K562 (cell line): Measurements from ENCODE around the gene TSPAN15. TPM values are rescaled to one million over a fixed set of nuclear protein-coding genes. Genes with fewer than 3 reads are reported as not detected.

ENCODE experiments used
- ATAC-seq: fragments of 200-7000 bp; cut with Tn5 transposase; 3 replicates; pipeline ENCODE4 v1.9.1; 2020; ENCODE audit warnings: moderate library complexity
- BruUV-seq: library from RNA; stranded (reverse); fragments of 400-500 nt; replicated peaks from 2 replicates; lab custom pipeline; 2021; lab: Mats Ljungman, UMichigan
- CTCF ChIA-PET: fragments of 300-600 bp; formaldehyde crosslinking; extraction: SDS; loops from one replicate; lab custom pipeline; 2021; ENCODE audit warnings: low intra/inter-chr PET ratio; lab: Yijun Ruan, JAX
- POLR2A ChIA-PET: fragments of 300-600, 350-650 bp; sonication (Branson Sonifier 250); formaldehyde crosslinking; extraction: SDS; loops from one replicate; lab custom pipeline; 2021; ENCODE audit warnings: antibody characterized with exemption, inconsistent platforms; lab: Yijun Ruan, JAX
- DNase-seq, 4 experiments: peaks; one replicate each; pipeline versions ENCODE4 v3.0.0 to v3.0.0-alpha.2; 2011 to 2018; ENCODE audit warnings: low spot score in 3 of 4, mixed read lengths in 3 of 4; ENCODE audit errors: extremely low read depth in 1 of 4
- FAIRE-seq: peaks from 2 replicates; lab custom pipeline; 2011; peaks lifted over from hg19 to GRCh38; lab: Jason Lieb, UNC
- H2AFZ ChIP-seq: 2 replicates; pipeline ENCODE4 v1.6.0; 2011; ENCODE audit warnings: low read depth, low read length, control low read depth, inconsistent platforms
- H3K27ac ChIP-seq: fragments of 200-600 bp; 3 replicates; pipeline ENCODE4 v1.8.0; 2011; ENCODE audit warnings: low read depth, mild to moderate bottlenecking, control low read depth, inconsistent platforms, low read length, moderate library complexity, mixed read lengths; ENCODE audit errors: extremely low read depth
- H3K27me3 ChIP-seq, 2 experiments: fragments of 300-600 bp in 1 of 2; 2 replicates in 1 of 2; 3 replicates in 1 of 2; pipeline versions ENCODE4 v1.6.0 to v1.8.0; 2011; ENCODE audit warnings: inconsistent platforms in 2 of 2, low read length in 2 of 2, mild to moderate bottlenecking in 1 of 2, mixed read lengths in 1 of 2, moderate library complexity in 1 of 2; ENCODE audit not compliant: control insufficient read depth in 2 of 2, insufficient read depth in 2 of 2
- H3K36me3 ChIP-seq: fragments of 300-600 bp; 3 replicates; pipeline ENCODE4 v1.8.0; 2011; ENCODE audit warnings: mild to moderate bottlenecking, low read length, inconsistent platforms; ENCODE audit not compliant: control insufficient read depth, insufficient read depth
- H3K4me1 ChIP-seq, 2 experiments: fragments of 200-600 bp in 1 of 2; replicated peaks in 1 of 2; 2 replicates in 1 of 2; 3 replicates in 1 of 2; pipeline versions ENCODE4 v1.5.1 to v1.8.0; 2011; ENCODE audit warnings: inconsistent platforms in 2 of 2, low read length in 2 of 2, mild to moderate bottlenecking in 1 of 2, mixed read lengths in 1 of 2, moderate library complexity in 1 of 2; ENCODE audit not compliant: control insufficient read depth in 2 of 2, insufficient read depth in 2 of 2
- H3K4me2 ChIP-seq: 2 replicates; pipeline ENCODE4 v1.6.1; 2011; ENCODE audit warnings: low read length, control low read depth, inconsistent platforms, mixed read lengths; ENCODE audit not compliant: insufficient read depth
- H3K4me3 ChIP-seq: fragments of 200-600 bp; sonication (generic), shearing (Covaris generic); 2 replicates; pipeline ENCODE4 v1.5.1; 2016; ENCODE audit warnings: control low read depth, inconsistent platforms
- H3K79me2 ChIP-seq: fragments of 200-600 bp; 3 replicates; pipeline ENCODE4 v1.8.0; 2011; ENCODE audit warnings: low read length, inconsistent platforms; ENCODE audit not compliant: control insufficient read depth, insufficient read depth
- H3K9ac ChIP-seq, 2 experiments: 2 replicates each; pipeline versions ENCODE4 v1.6.0 to v1.6.1; 2011; ENCODE audit warnings: low read depth in 2 of 2, low read length in 2 of 2, control low read depth in 1 of 2, inconsistent platforms in 1 of 2, mild to moderate bottlenecking in 1 of 2, mixed read lengths in 1 of 2; ENCODE audit not compliant: insufficient read depth in 1 of 2
- H3K9me1 ChIP-seq: one replicate; pipeline ENCODE4 v1.6.0; 2011; ENCODE audit warnings: inconsistent platforms, mild to moderate bottlenecking, low read length, moderate library complexity; ENCODE audit not compliant: control insufficient read depth, insufficient read depth
- H3K9me3 ChIP-seq: replicated peaks from 2 replicates; pipeline ENCODE4 v1.5.1; 2011; ENCODE audit warnings: low read depth, low read length, inconsistent platforms; ENCODE audit not compliant: control insufficient read depth, insufficient read depth
- H4K20me1 ChIP-seq: replicated peaks from 2 replicates; pipeline ENCODE4 v1.6.1; 2011; ENCODE audit warnings: low read length, inconsistent platforms, mixed read lengths; ENCODE audit not compliant: control insufficient read depth, insufficient read depth
- CBX8 ChIP-seq: fragments of 200-600 bp; sonication (generic); IDR thresholded peaks from 2 replicates; pipeline ENCODE4 v1.6.1; 2012; ENCODE audit warnings: borderline replicate concordance, mixed run types, low read depth, mild to moderate bottlenecking, moderate library complexity, mixed read lengths, low read length, control low read depth, inconsistent platforms; ENCODE audit not compliant: poor library complexity, severe bottlenecking; ENCODE audit errors: extremely low read depth
- CTCF ChIP-seq, 3 experiments: IDR thresholded peaks in 2 of 3; conservative IDR thresholded peaks in 1 of 3; 2 replicates each; pipeline ENCODE4 v1.5.1; 2011 to 2012; ENCODE audit warnings: low read length in 3 of 3, mild to moderate bottlenecking in 3 of 3, control low read depth in 2 of 3, improper control_type of control experiment in 1 of 3, inconsistent platforms in 1 of 3, low read depth in 1 of 3, mixed read lengths in 1 of 3, moderate library complexity in 1 of 3; ENCODE audit not compliant: insufficient read depth in 2 of 3
- ELF1 ChIP-seq: fragments of 200-800 bp; sonication (Bioruptor generic); IDR thresholded peaks from 2 replicates; pipeline ENCODE4 v1.6.1; 2016; ENCODE audit warnings: missing genetic modification characterization, missing compliant biosample characterization
- KLF16 ChIP-seq: IDR thresholded peaks from 2 replicates; pipeline ENCODE4 v1.6.1; 2016; ENCODE audit warnings: antibody characterized with exemption
- RUNX1 ChIP-seq: sonication (generic); IDR thresholded peaks from 2 replicates; pipeline ENCODE4 v1.6.1; 2016; ENCODE audit warnings: antibody characterized with exemption, low read depth
- TFAM ChIP-seq: fragments of 250-450 bp; sonication (Bioruptor Pico); conservative IDR thresholded peaks from 2 replicates; pipeline ENCODE4 v1.5.0; 2021; ENCODE audit warnings: mild to moderate bottlenecking, moderate library complexity
- ZBED1 ChIP-seq: IDR thresholded peaks from 2 replicates; pipeline ENCODE4 v1.6.1; 2014
- ZC3H4 ChIP-seq: sonication (generic); formaldehyde crosslinking; IDR thresholded peaks from 2 replicates; pipeline ENCODE4 v1.9.0; 2021; ENCODE audit warnings: missing genetic modification reagents, borderline replicate concordance
- ZFP1 ChIP-seq: fragments of 450-650 bp; formaldehyde crosslinking; IDR thresholded peaks from 2 replicates; pipeline ENCODE4 v1.4.0; 2020; ENCODE audit warnings: mild to moderate bottlenecking, mixed read lengths
- ZNF668 ChIP-seq: fragments of 250-450 bp; sonication (Bioruptor Pico); IDR thresholded peaks from 2 replicates; pipeline ENCODE4 v1.8.0; 2022; ENCODE audit warnings: mild to moderate bottlenecking, inconsistent platforms
- WGBS: fragments of 100-300 bp; shearing (Covaris generic); methylation state at CpG from one replicate; pipeline ENCODE4 v1.1.6; 2016; ENCODE audit warnings: low coverage, mixed read lengths; ENCODE audit not compliant: insufficient coverage; ENCODE audit errors: missing lambda C conversion rate; 5-methylcytosine and 5-hydroxymethylcytosine counted together
- in situ Hi-C: fragments of 300-500 bp; cut with MboI; formaldehyde crosslinking; loops from 4 replicates; pipeline ENCODE4 v1.15.0; 2018; ENCODE audit warnings: inconsistent platforms, mixed read lengths
- intact Hi-C: fragments of 100-400 bp; cut with micrococcal nuclease; formaldehyde crosslinking; loops from 2 replicates; pipeline ENCODE4 v1.14.2; 2022
- polyA plus RNA-seq, 8 experiments: library from polyadenylated mRNA; depleted of rRNA in 4 of 8; stranded (reverse) in 5 of 8; unstranded in 3 of 8; fragments of >200 nt; fragmentation: Nextera tagmentation in 2 of 8; fragmentation: Illumina TruSeq in 1 of 8; extraction: Ambion mirVana in 2 of 8; extraction: Trizol in 1 of 8; gene quantifications; 2 replicates each; pipeline versions ENCODE4 v1.2.1 to v1.2.3, GENCODE V29; 2011 to 2014; ENCODE audit warnings: inconsistent platforms in 1 of 8, missing spikeins in 1 of 8
- total RNA-seq, 7 experiments: library from RNA; depleted of rRNA in 6 of 7; stranded (reverse); fragments of >200 nt in 6 of 7; fragmentation: Illumina TruSeq in 2 of 7; extraction: Trizol in 2 of 7; gene quantifications; 2 replicates each; pipeline versions ENCODE4 v1.2.1 to v1.2.3, GENCODE V29; 2011 to 2021; ENCODE audit warnings: low replicate concordance in 1 of 7
- TF ChIP-seq, protein P1 (sequence below): sonication (generic); formaldehyde crosslinking; IDR thresholded peaks from 2 replicates; pipeline ENCODE4 v1.8.1; 2023; ENCODE audit warnings: mild to moderate bottlenecking, missing genetic modification reagents
- TF ChIP-seq, protein P2 (sequence below): fragments of 200-800 bp; sonication (Bioruptor generic); IDR thresholded peaks from 2 replicates; pipeline ENCODE4 v1.6.1; 2016; ENCODE audit warnings: missing genetic modification characterization, missing compliant biosample characterization

TSPAN15 gene
- total and polyA plus RNA-seq, 9 of the 15 experiments (the other 6 are each of a cell fraction or from before 2014, with no cell fraction given): 0.33 to 1.0 (median 0.45) TPM; not detected in 2

DNA sequence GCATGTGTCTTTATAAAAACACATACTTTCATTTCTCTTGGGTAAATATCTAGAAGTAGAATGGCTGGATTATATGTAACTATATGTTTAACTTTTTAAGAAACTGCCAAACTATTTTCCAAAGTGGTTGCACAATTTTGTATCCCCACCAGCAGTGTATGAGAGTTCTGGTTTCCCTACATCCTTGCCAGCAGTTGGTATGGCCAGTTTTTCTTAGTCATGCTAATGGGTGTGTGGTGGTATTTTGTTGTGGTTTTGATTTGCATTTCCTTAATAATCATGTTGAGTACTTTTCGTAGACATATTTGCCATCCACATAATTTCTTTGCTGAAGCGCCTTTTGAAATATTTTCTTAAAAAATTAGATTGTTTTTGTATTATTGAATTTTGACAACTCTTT, 61.6 kb downstream of the TSPAN15 start:
- 2% methylated on average over 2 of the region's 2 CpGs for WGBS

More for the DNA sequence above, 61.6 kb downstream of the TSPAN15 start:
- no peak overlapping the region for H3K27ac ChIP-seq
- H3K79me2 ChIP-seq: no peaks in the 10 kb centered on the region
- peaks cover 0 to 25% of the 10 kb centered on the region in 2 experiments; a peak in 4 of 5 replicates for H3K27me3 ChIP-seq
- peaks cover 14% of the 10 kb centered on the region for H4K20me1 ChIP-seq
- H3K9ac ChIP-seq: no peak overlapping the region
- FAIRE-seq (no peak), ATAC-seq (no peak), DNase-seq (no peak)
- POLR2A ChIA-PET: interaction anchor here (0.5 to 0.9 kb wide), 2 partner anchors 8 to 122 kb away, joined by 3 read pairs; no protein-coding TSS in a partner anchor
- no peak overlapping the region for H2AFZ ChIP-seq
- H3K4me3 ChIP-seq: no peak overlapping the region
- H3K9me3 ChIP-seq: no peaks in the 10 kb centered on the region
- intact Hi-C loops: loop anchor here (10.0 kb wide), 1 partner anchor 272 kb away; no protein-coding TSS in a partner anchor
- no TSS peak for BruUV-seq
- no peaks in the 10 kb centered on the region for H3K36me3 ChIP-seq
- in situ Hi-C loops: no loop called here
- TF ChIP-seq ELF1 (no peak), RUNX1 (no peak), CTCF (IDR thresholded peaks at IDR 0.05 in 2 of 3, conservative IDR thresholded peaks at IDR 0.05 in 1 of 3; ENCODE audit: insufficient read depth in 2 of 3, low read depth in 1 of 3, low read length in 3 of 3) (no peak), ZFP1 (CRISPR knock-in tag) (no peak), KLF16 (no peak), CBX8 (no peak), ZC3H4 (CRISPR knock-in tag) (no peak), ZBED1 (no peak), TFAM (CRISPR knock-in tag) (no peak), ZNF668 (CRISPR knock-in tag) (no peak)
- TF ChIP-seq, protein P1, sequence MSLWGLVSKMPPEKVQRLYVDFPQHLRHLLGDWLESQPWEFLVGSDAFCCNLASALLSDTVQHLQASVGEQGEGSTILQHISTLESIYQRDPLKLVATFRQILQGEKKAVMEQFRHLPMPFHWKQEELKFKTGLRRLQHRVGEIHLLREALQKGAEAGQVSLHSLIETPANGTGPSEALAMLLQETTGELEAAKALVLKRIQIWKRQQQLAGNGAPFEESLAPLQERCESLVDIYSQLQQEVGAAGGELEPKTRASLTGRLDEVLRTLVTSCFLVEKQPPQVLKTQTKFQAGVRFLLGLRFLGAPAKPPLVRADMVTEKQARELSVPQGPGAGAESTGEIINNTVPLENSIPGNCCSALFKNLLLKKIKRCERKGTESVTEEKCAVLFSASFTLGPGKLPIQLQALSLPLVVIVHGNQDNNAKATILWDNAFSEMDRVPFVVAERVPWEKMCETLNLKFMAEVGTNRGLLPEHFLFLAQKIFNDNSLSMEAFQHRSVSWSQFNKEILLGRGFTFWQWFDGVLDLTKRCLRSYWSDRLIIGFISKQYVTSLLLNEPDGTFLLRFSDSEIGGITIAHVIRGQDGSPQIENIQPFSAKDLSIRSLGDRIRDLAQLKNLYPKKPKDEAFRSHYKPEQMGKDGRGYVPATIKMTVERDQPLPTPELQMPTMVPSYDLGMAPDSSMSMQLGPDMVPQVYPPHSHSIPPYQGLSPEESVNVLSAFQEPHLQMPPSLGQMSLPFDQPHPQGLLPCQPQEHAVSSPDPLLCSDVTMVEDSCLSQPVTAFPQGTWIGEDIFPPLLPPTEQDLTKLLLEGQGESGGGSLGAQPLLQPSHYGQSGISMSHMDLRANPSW (CRISPR knock-in tag): no peak
- TF ChIP-seq, protein P2, sequence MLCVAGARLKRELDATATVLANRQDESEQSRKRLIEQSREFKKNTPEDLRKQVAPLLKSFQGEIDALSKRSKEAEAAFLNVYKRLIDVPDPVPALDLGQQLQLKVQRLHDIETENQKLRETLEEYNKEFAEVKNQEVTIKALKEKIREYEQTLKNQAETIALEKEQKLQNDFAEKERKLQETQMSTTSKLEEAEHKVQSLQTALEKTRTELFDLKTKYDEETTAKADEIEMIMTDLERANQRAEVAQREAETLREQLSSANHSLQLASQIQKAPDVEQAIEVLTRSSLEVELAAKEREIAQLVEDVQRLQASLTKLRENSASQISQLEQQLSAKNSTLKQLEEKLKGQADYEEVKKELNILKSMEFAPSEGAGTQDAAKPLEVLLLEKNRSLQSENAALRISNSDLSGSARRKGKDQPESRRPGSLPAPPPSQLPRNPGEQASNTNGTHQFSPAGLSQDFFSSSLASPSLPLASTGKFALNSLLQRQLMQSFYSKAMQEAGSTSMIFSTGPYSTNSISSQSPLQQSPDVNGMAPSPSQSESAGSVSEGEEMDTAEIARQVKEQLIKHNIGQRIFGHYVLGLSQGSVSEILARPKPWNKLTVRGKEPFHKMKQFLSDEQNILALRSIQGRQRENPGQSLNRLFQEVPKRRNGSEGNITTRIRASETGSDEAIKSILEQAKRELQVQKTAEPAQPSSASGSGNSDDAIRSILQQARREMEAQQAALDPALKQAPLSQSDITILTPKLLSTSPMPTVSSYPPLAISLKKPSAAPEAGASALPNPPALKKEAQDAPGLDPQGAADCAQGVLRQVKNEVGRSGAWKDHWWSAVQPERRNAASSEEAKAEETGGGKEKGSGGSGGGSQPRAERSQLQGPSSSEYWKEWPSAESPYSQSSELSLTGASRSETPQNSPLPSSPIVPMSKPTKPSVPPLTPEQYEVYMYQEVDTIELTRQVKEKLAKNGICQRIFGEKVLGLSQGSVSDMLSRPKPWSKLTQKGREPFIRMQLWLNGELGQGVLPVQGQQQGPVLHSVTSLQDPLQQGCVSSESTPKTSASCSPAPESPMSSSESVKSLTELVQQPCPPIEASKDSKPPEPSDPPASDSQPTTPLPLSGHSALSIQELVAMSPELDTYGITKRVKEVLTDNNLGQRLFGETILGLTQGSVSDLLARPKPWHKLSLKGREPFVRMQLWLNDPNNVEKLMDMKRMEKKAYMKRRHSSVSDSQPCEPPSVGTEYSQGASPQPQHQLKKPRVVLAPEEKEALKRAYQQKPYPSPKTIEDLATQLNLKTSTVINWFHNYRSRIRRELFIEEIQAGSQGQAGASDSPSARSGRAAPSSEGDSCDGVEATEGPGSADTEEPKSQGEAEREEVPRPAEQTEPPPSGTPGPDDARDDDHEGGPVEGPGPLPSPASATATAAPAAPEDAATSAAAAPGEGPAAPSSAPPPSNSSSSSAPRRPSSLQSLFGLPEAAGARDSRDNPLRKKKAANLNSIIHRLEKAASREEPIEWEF (CRISPR knock-in tag): no peak
- TF ChIP-seq, all 486 proteins: peak for 0
- H3K4me2 ChIP-seq: no peak overlapping the region
- CTCF ChIA-PET: interaction anchor here (0.9 to 1.4 kb wide), 2 partner anchors 9 to 126 kb away, joined by 3 to 4 read pairs; no protein-coding TSS in a partner anchor
- no peaks in the 10 kb centered on the region for H3K9me1 ChIP-seq
- peaks cover 0 to under 1% of the 10 kb centered on the region in 2 experiments; a peak in 2 of 5 replicates for H3K4me1 ChIP-seq
